ENCODE results near the gene KCNF1. TPM values are rescaled to one million over a fixed set of nuclear protein-coding genes. Genes with fewer than 3 reads are reported as not detected.

KCNF1 gene
- total RNA-seq, 1 donor from 2014 or later: not detected

- intact Hi-C loops (cut with micrococcal nuclease): no loop called here
Observed at GRCh38 chr2:10904455-10904854, 7.3 kb upstream of the KCNF1 start.

- intact Hi-C loops (cut with micrococcal nuclease): no loop called here
Observed at GRCh38 chr2:10905006-10905861, 6.5 kb upstream of the KCNF1 start.

- intact Hi-C loops (cut with micrococcal nuclease): no loop called here
Observed at GRCh38 chr2:10905862-10906143, 5.9 kb upstream of the KCNF1 start.

GRCh38 chr2:10906926-10907625 lies 4.7 kb upstream of the KCNF1 start:
- intact Hi-C loops (cut with micrococcal nuclease): no loop called here

GRCh38 chr2:10908195-10908594 lies 3.5 kb upstream of the KCNF1 start:
- intact Hi-C loops (cut with micrococcal nuclease): no loop called here

GRCh38 chr2:10909050-10909995 lies 2.4 kb upstream of the KCNF1 start:
- intact Hi-C loops (cut with micrococcal nuclease): no loop called here

GRCh38 chr2:10909996-10910341 lies 1.8 kb upstream of the KCNF1 start:
- intact Hi-C loops (cut with micrococcal nuclease): no loop called here

GRCh38 chr2:10910625-10911024 lies 1.1 kb upstream of the KCNF1 start:
- intact Hi-C loops (cut with micrococcal nuclease): no loop called here

GRCh38 chr2:10912076-10912731 lies 470 bp downstream of the KCNF1 start:
- intact Hi-C loops (cut with micrococcal nuclease): no loop called here

- intact Hi-C loops (cut with micrococcal nuclease): no loop called here
Observed at GRCh38 chr2:10912796-10913455, 1.2 kb downstream of the KCNF1 start.

- intact Hi-C loops (cut with micrococcal nuclease): no loop called here
Observed at GRCh38 chr2:10913501-10914271, 2.0 kb downstream of the KCNF1 start.

- intact Hi-C loops (cut with micrococcal nuclease): no loop called here
Observed at GRCh38 chr2:10914272-10914693, 2.5 kb downstream of the KCNF1 start.

- intact Hi-C loops (cut with micrococcal nuclease): no loop called here
Observed at GRCh38 chr2:10915236-10915635, 3.5 kb downstream of the KCNF1 start.

GRCh38 chr2:10915731-10916276 lies 4.1 kb downstream of the KCNF1 start:
- intact Hi-C loops (cut with micrococcal nuclease): no loop called here

GRCh38 chr2:10916953-10917352 lies 5.2 kb downstream of the KCNF1 start:
- intact Hi-C loops (cut with micrococcal nuclease): no loop called here

- intact Hi-C loops (cut with micrococcal nuclease): no loop called here
Observed at GRCh38 chr2:10917927-10918326, 6.2 kb downstream of the KCNF1 start.

GRCh38 chr2:10918661-10919409 lies 7.1 kb downstream of the KCNF1 start:
- intact Hi-C loops (cut with micrococcal nuclease): no loop called here

- intact Hi-C loops (cut with micrococcal nuclease): no loop called here
Observed at GRCh38 chr2:10919410-10919770, 7.7 kb downstream of the KCNF1 start.

Measured in T-helper 1 cell treated with Interleukin-12 subunit alpha and Interleukin-12 subunit beta and Interleukin-4 antibody, amounts not matched to agents 30 ng/mL and 1 ng/mL, for 36 hours (primary cell).